OCI-LY3 (cell line): ENCODE results near the gene HBD.

Source experiments
- H2AFZ ChIP-seq: fragments of 200-600, 300-600 bp; shearing (Covaris generic); 2 replicates; pipeline ENCODE4 v1.6.0; 2014; ENCODE audit warnings: antibody characterized with exemption, low read depth, low read length
- H3K27ac ChIP-seq: fragments of 200-600, 300-600 bp; sonication (generic); 2 replicates; pipeline ENCODE4 v1.5.1; 2014; ENCODE audit warnings: mild to moderate bottlenecking, low read length, moderate library complexity, mixed read lengths
- H3K27me3 ChIP-seq: fragments of 200-600, 300-600 bp; sonication (generic); 2 replicates; pipeline ENCODE4 v1.6.1; 2014; ENCODE audit warnings: low read depth, low read length, mixed read lengths
- H3K36me3 ChIP-seq: fragments of 200-600, 300-600 bp; sonication (generic); replicated peaks from 2 replicates; pipeline ENCODE3; 2014; ENCODE audit warnings: low read depth, low read length, mixed read lengths
- H3K4me1 ChIP-seq: fragments of 300-600, 200-600 bp; sonication (generic); 2 replicates; pipeline ENCODE4 v1.6.1; 2014; ENCODE audit warnings: low read length, mixed read lengths
- H3K4me2 ChIP-seq: fragments of 200-600, 300-600 bp; sonication (generic); 2 replicates; pipeline ENCODE4 v1.6.1; 2014; ENCODE audit warnings: low read length, mixed read lengths
- H3K4me3 ChIP-seq: fragments of 300-600, 200-600 bp; sonication (generic); 2 replicates; pipeline ENCODE4 v1.5.1; 2014; ENCODE audit warnings: antibody characterized with exemption, mild to moderate bottlenecking, low read length, moderate library complexity
- H3K79me2 ChIP-seq: fragments of 300-600, 200-600 bp; shearing (Covaris generic); 2 replicates; pipeline ENCODE4 v1.6.1; 2014; ENCODE audit warnings: mild to moderate bottlenecking, low read length, mixed read lengths
- H3K9ac ChIP-seq: fragments of 300-600, 200-600 bp; shearing (Covaris generic); 2 replicates; pipeline ENCODE4 v1.6.0; 2014; ENCODE audit warnings: mild to moderate bottlenecking, low read length, moderate library complexity
- H3K9me3 ChIP-seq: fragments of 200-600, 300-600 bp; shearing (Covaris generic); 2 replicates; pipeline ENCODE4 v1.6.1; 2014; ENCODE audit warnings: low read length, mixed read lengths; ENCODE audit not compliant: insufficient read depth
- H4K20me1 ChIP-seq: fragments of 200-600, 300-600 bp; sonication (generic); 2 replicates; pipeline ENCODE4 v1.6.1; 2016; ENCODE audit warnings: low read length, mixed read lengths; ENCODE audit not compliant: insufficient read depth
- EZH2phosphoT487 ChIP-seq: fragments of 200-600 bp; shearing (Covaris generic); IDR thresholded peaks from 2 replicates; pipeline ENCODE4 v1.6.1; 2018; ENCODE audit warnings: antibody characterized with exemption, mixed run types, low read depth
- TF ChIP-seq, protein P1 (sequence below): fragments of 200-600, 300-600 bp; sonication (generic); IDR thresholded peaks from 2 replicates; pipeline ENCODE4 v1.5.1; 2014; ENCODE audit warnings: antibody characterized with exemption, low read length, low read depth

Gene HBD

DNA sequence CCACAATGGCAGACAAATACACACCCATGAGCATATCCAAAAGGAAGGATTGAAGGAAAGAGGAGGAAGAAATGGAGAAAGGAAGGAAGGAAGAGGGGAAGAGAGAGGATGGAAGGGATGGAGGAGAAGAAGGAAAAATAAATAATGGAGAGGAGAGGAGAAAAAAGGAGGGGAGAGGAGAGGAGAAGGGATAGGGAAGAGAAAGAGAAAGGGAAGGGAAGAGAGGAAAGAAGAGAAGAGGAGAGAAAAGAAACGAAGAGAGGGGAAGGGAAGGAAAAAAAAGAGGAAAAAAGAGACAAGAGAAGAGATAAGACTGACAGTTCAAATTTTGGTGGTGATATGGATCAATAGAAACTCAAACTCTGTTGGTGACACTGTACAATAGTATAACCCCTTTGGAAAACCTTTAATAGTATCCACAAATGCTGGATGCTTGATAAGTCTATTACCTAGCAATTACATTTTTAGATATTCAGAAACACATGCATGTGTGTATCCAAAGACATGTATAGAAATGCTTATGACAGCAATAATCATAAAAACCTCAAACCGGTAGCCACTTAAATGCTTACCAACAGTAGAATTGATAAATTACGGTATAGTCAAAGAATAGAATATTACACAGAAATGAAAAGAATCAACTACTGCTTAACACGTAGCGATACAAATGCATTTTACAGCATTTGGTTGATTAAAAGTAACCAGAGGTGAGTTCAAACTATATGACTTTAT, 1.2 kb upstream of the HBD start:
- Histone ChIP-seq H3K36me3 (no peaks in the 10 kb centered on the region), H3K79me2 (no peaks in the 10 kb centered on the region), H3K4me2 (no peak overlapping the region), H3K9ac (no peak overlapping the region), H3K27me3 (no peaks in the 10 kb centered on the region), H2AFZ (no peak overlapping the region), H3K9me3 (no peaks in the 10 kb centered on the region), H3K27ac (no peak overlapping the region), H3K4me1 (peaks cover 7% of the 10 kb centered on the region), H3K4me3 (no peak overlapping the region), H4K20me1 (no peaks in the 10 kb centered on the region)
- TF ChIP-seq, protein P1, sequence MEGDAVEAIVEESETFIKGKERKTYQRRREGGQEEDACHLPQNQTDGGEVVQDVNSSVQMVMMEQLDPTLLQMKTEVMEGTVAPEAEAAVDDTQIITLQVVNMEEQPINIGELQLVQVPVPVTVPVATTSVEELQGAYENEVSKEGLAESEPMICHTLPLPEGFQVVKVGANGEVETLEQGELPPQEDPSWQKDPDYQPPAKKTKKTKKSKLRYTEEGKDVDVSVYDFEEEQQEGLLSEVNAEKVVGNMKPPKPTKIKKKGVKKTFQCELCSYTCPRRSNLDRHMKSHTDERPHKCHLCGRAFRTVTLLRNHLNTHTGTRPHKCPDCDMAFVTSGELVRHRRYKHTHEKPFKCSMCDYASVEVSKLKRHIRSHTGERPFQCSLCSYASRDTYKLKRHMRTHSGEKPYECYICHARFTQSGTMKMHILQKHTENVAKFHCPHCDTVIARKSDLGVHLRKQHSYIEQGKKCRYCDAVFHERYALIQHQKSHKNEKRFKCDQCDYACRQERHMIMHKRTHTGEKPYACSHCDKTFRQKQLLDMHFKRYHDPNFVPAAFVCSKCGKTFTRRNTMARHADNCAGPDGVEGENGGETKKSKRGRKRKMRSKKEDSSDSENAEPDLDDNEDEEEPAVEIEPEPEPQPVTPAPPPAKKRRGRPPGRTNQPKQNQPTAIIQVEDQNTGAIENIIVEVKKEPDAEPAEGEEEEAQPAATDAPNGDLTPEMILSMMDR, result no peak
- no peak for TF ChIP-seq EZH2phosphoT487

GRCh38 chr11:5233307-5233706, 976 bp downstream of the HBD start:
- Histone ChIP-seq H3K36me3 (no peaks in the 10 kb centered on the region), H3K4me3 (no peak overlapping the region), H3K79me2 (no peaks in the 10 kb centered on the region), H3K27ac (no peak overlapping the region), H3K9ac (no peak overlapping the region), H2AFZ (no peak overlapping the region), H3K4me2 (no peak overlapping the region), H3K27me3 (no peaks in the 10 kb centered on the region), H4K20me1 (no peaks in the 10 kb centered on the region), H3K4me1 (peaks cover 10% of the 10 kb centered on the region), H3K9me3 (no peaks in the 10 kb centered on the region)
- TF ChIP-seq, protein P1, result no peak
- no peak for TF ChIP-seq EZH2phosphoT487

- Histone ChIP-seq H3K4me2 (no peak overlapping the region), H3K4me3 (no peak overlapping the region)
These were observed 1.5 kb downstream of the HBD start for GRCh38 chr11:5232821-5233220.

GRCh38 chr11:5232176-5232575, 2.1 kb downstream of the HBD start:
- Histone ChIP-seq H3K27ac (no peak overlapping the region), H3K4me1 (peaks cover 10% of the 10 kb centered on the region), H3K4me2 (no peak overlapping the region), H3K4me3 (no peak overlapping the region), H3K27me3 (no peaks in the 10 kb centered on the region), H4K20me1 (no peaks in the 10 kb centered on the region), H3K79me2 (no peaks in the 10 kb centered on the region), H3K9ac (no peak overlapping the region), H3K36me3 (no peaks in the 10 kb centered on the region), H2AFZ (no peak overlapping the region), H3K9me3 (no peaks in the 10 kb centered on the region)
- TF ChIP-seq, protein P1, result no peak
- TF ChIP-seq EZH2phosphoT487, result no peak

More at GRCh38 chr11:5232821-5233220, 1.5 kb downstream of the HBD start:
- no peaks in the 10 kb centered on the region for H4K20me1 ChIP-seq
- no peaks in the 10 kb centered on the region for H3K79me2 ChIP-seq
- no peaks in the 10 kb centered on the region for H3K27me3 ChIP-seq
- peaks cover 10% of the 10 kb centered on the region for H3K4me1 ChIP-seq
- no peak overlapping the region for H2AFZ ChIP-seq
- TF ChIP-seq, protein P1, result no peak
- no peak for TF ChIP-seq EZH2phosphoT487
- no peak overlapping the region for H3K9ac ChIP-seq
- H3K36me3 ChIP-seq, result no peaks in the 10 kb centered on the region
- no peaks in the 10 kb centered on the region for H3K9me3 ChIP-seq
- H3K27ac ChIP-seq, result no peak overlapping the region
